Fibroblast of peridontal ligament (primary cell): ENCODE results near the gene TARBP2.

ENCODE experiments used
- DNase-seq: peaks from one replicate; pipeline ENCODE4 v3.0.0-alpha.2; 2010; ENCODE audit errors: extremely low read depth

The TARBP2 gene

GRCh38 chr12:53552361-53553327 is 51.6 kb downstream of the TARBP2 start:
- DNase-seq = no peak
